Colonic mucosa (tissue), 4 donors: ENCODE measurements around the gene SLC17A5. TPM values are rescaled to one million over a fixed set of nuclear protein-coding genes. Genes with fewer than 3 reads are reported as not detected.
A peak's percentile ranks its signal among the peaks of the same experiment; 100 is the strongest.
"Not testable (repeated sequence)": the region's sequence is repeated elsewhere in the genome, so short reads cannot be mapped to it uniquely, and the experiment has no call there.

ENCODE experiments used
- DNase-seq: peaks from one replicate; pipeline ENCODE4 v3.0.0-alpha.2; 2020
- H3K27ac ChIP-seq: fragments of 200-600 bp; one replicate; pipeline ENCODE4 v1.8.0; 2021
- H3K27me3 ChIP-seq: fragments of 200-600 bp; one replicate; pipeline ENCODE4 v1.8.0; 2021
- H3K36me3 ChIP-seq: fragments of 200-600 bp; one replicate; pipeline ENCODE4 v1.8.0; 2021
- H3K4me1 ChIP-seq: fragments of 200-600 bp; one replicate; pipeline ENCODE4 v1.8.0; 2021; ENCODE audit warnings: mild to moderate bottlenecking
- H3K4me3 ChIP-seq: fragments of 200-600 bp; one replicate; pipeline ENCODE4 v1.8.0; 2021
- H3K9ac ChIP-seq, 2 donors: one replicate each; pipeline ENCODE4 v1.7.0; 2013; ENCODE audit warnings: control low read depth in 2 of 2, low read depth in 2 of 2, low read length in 2 of 2
- H3K9me3 ChIP-seq: fragments of 200-600 bp; one replicate; pipeline ENCODE4 v1.8.0; 2021
- intact Hi-C: fragments of 100-400 bp; cut with DNase I; formaldehyde crosslinking; loops from one replicate; pipeline ENCODE4 v1.14.1; 2022
- total RNA-seq, 2 donors: library from RNA; stranded (reverse); fragmentation: NEBNext Ultra II Directional in 1 of 2; extraction: Animal tissue kit (Norgen Biotek cat#: 25700) in 1 of 2; gene quantifications; one replicate each; pipeline ENCODE4 v1.2.1, GENCODE V29; 2021
- TF ChIP-seq, protein P1 (sequence below): fragments of 200-600 bp; IDR thresholded peaks from one replicate; pipeline ENCODE4 v1.8.0; 2022; ENCODE audit warnings: antibody characterized with exemption, mild to moderate bottlenecking
- donor health status: healthy.
- donor health status: DM: no; HTN: no; CAD: no.
- donor health status: DM: no; HTN: no; CAD: no.

Gene SLC17A5
- total RNA-seq, 2 donors from 2014 or later, result 24.4 to 41.5 TPM

DNA sequence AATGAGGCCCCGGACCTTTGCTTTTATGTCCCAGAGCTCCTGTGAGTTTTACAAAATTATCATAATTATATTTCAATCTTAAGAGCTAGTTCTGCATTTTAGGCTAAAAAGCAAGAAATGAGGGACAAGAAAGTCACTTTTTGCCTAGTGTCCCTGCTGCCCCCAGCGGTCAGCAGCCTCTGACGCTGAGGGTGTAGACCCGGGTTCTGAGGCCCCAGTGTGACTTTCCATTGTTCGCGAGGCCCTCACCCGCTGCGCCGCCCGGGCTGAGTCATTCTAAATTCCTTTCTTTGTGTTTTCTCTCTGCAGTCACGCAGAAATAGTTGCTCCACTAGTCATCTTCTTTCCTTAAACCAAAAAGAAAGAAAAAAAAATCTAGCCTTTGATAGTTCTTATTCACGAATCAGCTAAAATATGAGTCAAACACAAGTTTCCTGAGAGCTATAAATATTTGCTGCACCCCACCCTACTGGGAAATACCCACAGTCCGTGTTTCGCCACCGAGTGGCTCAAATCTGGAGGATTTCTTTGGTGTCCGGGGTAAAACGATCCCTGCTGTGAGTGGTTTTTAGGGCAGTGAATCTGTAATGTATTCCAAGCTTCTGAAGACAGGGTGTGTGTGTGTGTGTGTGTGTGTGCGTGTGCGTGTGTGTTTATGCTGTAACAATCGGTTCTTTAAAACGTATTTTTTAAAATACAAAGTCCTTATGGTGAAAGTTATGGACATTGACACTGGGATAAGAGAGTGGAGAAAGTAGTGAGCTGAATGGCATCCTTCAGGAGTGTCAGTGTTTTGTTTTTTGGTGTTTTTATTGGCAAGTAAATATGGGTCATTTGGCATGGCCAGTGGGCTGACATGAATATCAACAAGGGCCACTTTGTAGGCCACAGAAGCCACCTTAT lies 73.3 kb downstream of the SLC17A5 start:
- H3K36me3 ChIP-seq, result no peaks in the 10 kb centered on the region
- peak; percentile 70 for DNase-seq
- no peaks in the 10 kb centered on the region for H3K4me1 ChIP-seq
- TF ChIP-seq, protein P1, sequence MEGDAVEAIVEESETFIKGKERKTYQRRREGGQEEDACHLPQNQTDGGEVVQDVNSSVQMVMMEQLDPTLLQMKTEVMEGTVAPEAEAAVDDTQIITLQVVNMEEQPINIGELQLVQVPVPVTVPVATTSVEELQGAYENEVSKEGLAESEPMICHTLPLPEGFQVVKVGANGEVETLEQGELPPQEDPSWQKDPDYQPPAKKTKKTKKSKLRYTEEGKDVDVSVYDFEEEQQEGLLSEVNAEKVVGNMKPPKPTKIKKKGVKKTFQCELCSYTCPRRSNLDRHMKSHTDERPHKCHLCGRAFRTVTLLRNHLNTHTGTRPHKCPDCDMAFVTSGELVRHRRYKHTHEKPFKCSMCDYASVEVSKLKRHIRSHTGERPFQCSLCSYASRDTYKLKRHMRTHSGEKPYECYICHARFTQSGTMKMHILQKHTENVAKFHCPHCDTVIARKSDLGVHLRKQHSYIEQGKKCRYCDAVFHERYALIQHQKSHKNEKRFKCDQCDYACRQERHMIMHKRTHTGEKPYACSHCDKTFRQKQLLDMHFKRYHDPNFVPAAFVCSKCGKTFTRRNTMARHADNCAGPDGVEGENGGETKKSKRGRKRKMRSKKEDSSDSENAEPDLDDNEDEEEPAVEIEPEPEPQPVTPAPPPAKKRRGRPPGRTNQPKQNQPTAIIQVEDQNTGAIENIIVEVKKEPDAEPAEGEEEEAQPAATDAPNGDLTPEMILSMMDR, result no peak
- no peaks in the 10 kb centered on the region for H3K9me3 ChIP-seq
- no peaks in the 10 kb centered on the region for H3K27me3 ChIP-seq
- H3K4me3 ChIP-seq, result no peak overlapping the region
- H3K27ac ChIP-seq, result peak overlapping the region; percentile 82
- intact Hi-C loops, result no loop called here
- peak overlapping the region; percentile 16 to 35 for H3K9ac ChIP-seq

GRCh38 chr6:73579851-73580246 lies 73.9 kb downstream of the SLC17A5 start:
- intact Hi-C loops, result no loop called here
- Histone ChIP-seq H3K9me3 (no peaks in the 10 kb centered on the region), H3K27ac (peak overlapping the region; percentile 82), H3K4me3 (no peak overlapping the region), H3K4me1 (no peaks in the 10 kb centered on the region), H3K9ac (peak overlapping the region; percentile 16 to 34), H3K27me3 (no peaks in the 10 kb centered on the region), H3K36me3 (no peaks in the 10 kb centered on the region)
- TF ChIP-seq, protein P1, result no peak
- DNase-seq, result no peak

DNA sequence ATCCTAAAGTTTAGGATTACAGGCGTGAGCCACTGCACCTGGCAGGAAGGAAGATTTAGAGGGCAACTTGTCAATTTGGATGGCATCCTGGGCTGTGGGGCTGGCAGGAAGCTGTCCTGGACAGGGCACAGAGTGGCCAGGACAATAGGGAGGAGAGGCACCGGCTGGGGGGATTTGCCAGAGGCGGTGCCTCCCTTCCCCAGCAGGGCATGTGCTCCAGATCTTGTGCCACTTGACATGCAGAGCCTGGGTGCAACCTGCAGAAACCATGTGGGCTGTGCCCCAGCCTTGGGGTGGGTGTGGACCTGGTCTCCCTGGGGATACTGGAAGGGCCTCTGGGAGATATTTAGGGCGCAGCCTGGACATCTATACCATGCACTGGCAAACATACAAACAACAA lies 74.4 kb downstream of the SLC17A5 start:
- TF ChIP-seq, protein P1, result no peak
- no peaks in the 10 kb centered on the region for H3K4me1 ChIP-seq
- intact Hi-C loops, result no loop called here
- no peak for DNase-seq
- H3K27ac ChIP-seq, result peak overlapping the region; percentile 82
- H3K27me3 ChIP-seq, result no peaks in the 10 kb centered on the region
- no peaks in the 10 kb centered on the region for H3K36me3 ChIP-seq
- H3K9ac ChIP-seq, result peak overlapping the region; percentile 6 to 34
- H3K9me3 ChIP-seq, result no peaks in the 10 kb centered on the region
- H3K4me3 ChIP-seq, result no peak overlapping the region

GRCh38 chr6:73577676-73578075 lies 76.1 kb downstream of the SLC17A5 start:
- intact Hi-C loops, result no loop called here
- no peak overlapping the region for H3K27ac ChIP-seq

DNA sequence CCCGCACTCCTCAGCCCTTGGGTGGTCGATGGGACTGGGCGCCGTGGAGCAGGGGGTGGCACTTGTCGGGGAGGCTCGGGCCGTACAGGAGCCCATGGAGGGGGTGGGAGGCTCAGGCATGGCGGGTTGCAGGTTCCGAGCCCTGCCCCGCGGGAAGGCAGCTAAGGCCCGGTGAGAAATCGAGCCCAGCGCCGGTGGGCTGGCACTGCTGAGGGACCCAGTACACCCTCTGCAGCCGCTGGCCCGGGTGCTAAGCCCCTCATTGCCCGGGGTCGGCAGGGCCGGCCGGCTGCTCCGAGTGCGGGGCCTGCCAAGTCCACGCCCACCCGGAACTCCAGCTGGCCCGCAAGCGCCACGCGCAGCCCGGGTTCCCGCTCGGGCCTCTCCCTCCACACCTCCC lies 81.3 kb downstream of the SLC17A5 start:
- H3K27ac ChIP-seq, H3K4me3 ChIP-seq, H3K27me3 ChIP-seq, H3K9ac ChIP-seq, H3K9me3 ChIP-seq, intact Hi-C loops, H3K36me3 ChIP-seq, DNase-seq, H3K4me1 ChIP-seq: not testable (repeated sequence)

More at GRCh38 chr6:73577676-73578075, 76.1 kb downstream of the SLC17A5 start:
- Histone ChIP-seq H3K36me3 (no peaks in the 10 kb centered on the region), H3K9me3 (no peaks in the 10 kb centered on the region), H3K4me3 (no peak overlapping the region), H3K4me1 (no peaks in the 10 kb centered on the region), H3K9ac (no peak overlapping the region), H3K27me3 (no peaks in the 10 kb centered on the region)
- TF ChIP-seq, protein P1, result no peak
- no peak for DNase-seq

- H3K9ac ChIP-seq, H3K9me3 ChIP-seq, DNase-seq, H3K27me3 ChIP-seq, H3K4me3 ChIP-seq, H3K4me1 ChIP-seq, intact Hi-C loops, H3K36me3 ChIP-seq, H3K27ac ChIP-seq: not testable (repeated sequence)
Measured at GRCh38 chr6:73571218-73572181, 82.3 kb downstream of the SLC17A5 start.
